Measurements from ENCODE around the gene HP. TPM values are rescaled to one million over a fixed set of nuclear protein-coding genes. Genes with fewer than 3 reads are reported as not detected.
A peak's percentile ranks its signal among the peaks of the same experiment; 100 is the strongest.

The HP gene
- total RNA-seq, 1 donor from 2014 or later, result 66.8 TPM

- Histone ChIP-seq H3K36me3 (peaks cover 20% of the 10 kb centered on the region), H3K9me3 (no peaks in the 10 kb centered on the region), H3K4me3 (no peak overlapping the region), H3K27me3 (ENCODE audit: low read depth) (no peaks in the 10 kb centered on the region), H3K27ac (no peak overlapping the region), H3K4me1 (no peaks in the 10 kb centered on the region)
- DNase-seq (no peak), ATAC-seq (no peak)
- intact Hi-C loops (cut with DNase I), result no loop called here
- TF ChIP-seq, protein P1, sequence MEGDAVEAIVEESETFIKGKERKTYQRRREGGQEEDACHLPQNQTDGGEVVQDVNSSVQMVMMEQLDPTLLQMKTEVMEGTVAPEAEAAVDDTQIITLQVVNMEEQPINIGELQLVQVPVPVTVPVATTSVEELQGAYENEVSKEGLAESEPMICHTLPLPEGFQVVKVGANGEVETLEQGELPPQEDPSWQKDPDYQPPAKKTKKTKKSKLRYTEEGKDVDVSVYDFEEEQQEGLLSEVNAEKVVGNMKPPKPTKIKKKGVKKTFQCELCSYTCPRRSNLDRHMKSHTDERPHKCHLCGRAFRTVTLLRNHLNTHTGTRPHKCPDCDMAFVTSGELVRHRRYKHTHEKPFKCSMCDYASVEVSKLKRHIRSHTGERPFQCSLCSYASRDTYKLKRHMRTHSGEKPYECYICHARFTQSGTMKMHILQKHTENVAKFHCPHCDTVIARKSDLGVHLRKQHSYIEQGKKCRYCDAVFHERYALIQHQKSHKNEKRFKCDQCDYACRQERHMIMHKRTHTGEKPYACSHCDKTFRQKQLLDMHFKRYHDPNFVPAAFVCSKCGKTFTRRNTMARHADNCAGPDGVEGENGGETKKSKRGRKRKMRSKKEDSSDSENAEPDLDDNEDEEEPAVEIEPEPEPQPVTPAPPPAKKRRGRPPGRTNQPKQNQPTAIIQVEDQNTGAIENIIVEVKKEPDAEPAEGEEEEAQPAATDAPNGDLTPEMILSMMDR (IDR thresholded peaks at IDR 0.05), result no peak
These were observed 24.6 kb upstream of the HP start for GRCh38 chr16:72029567-72030271.

GRCh38 chr16:72033437-72033836, 20.9 kb upstream of the HP start:
- Histone ChIP-seq H3K4me3 (no peak overlapping the region), H3K9me3 (no peaks in the 10 kb centered on the region), H3K4me1 (no peaks in the 10 kb centered on the region), H3K27ac (no peak overlapping the region), H3K36me3 (no peaks in the 10 kb centered on the region), H3K27me3 (ENCODE audit: low read depth) (no peaks in the 10 kb centered on the region)
- TF ChIP-seq, protein P1 (IDR thresholded peaks at IDR 0.05), result no peak
- intact Hi-C loops (cut with DNase I), result no loop called here
- DNase-seq (no peak), ATAC-seq (no peak)

GRCh38 chr16:72036098-72036497, 18.2 kb upstream of the HP start:
- H3K27ac ChIP-seq, result no peak overlapping the region
- DNase-seq (no peak), ATAC-seq (no peak)
- H3K27me3 ChIP-seq (ENCODE audit: low read depth), result no peaks in the 10 kb centered on the region
- H3K4me1 ChIP-seq, result no peaks in the 10 kb centered on the region
- no peak overlapping the region for H3K4me3 ChIP-seq
- no peaks in the 10 kb centered on the region for H3K36me3 ChIP-seq
- H3K9me3 ChIP-seq, result no peaks in the 10 kb centered on the region
- TF ChIP-seq, protein P1 (IDR thresholded peaks at IDR 0.05), result no peak
- intact Hi-C loops (cut with DNase I), result no loop called here

GRCh38 chr16:72042157-72042660, 12.1 kb upstream of the HP start:
- DNase-seq, result no peak
- H3K27ac ChIP-seq, result peak overlapping the region; percentile 21
- no peaks in the 10 kb centered on the region for H3K9me3 ChIP-seq

GRCh38 chr16:72043058-72043457, 11.2 kb upstream of the HP start:
- intact Hi-C loops (cut with DNase I), result no loop called here
- Histone ChIP-seq H3K4me1 (peaks cover 9% of the 10 kb centered on the region), H3K27ac (no peak overlapping the region), H3K9me3 (no peaks in the 10 kb centered on the region), H3K27me3 (ENCODE audit: low read depth) (no peaks in the 10 kb centered on the region), H3K4me3 (no peak overlapping the region), H3K36me3 (peaks cover 10% of the 10 kb centered on the region)
- TF ChIP-seq, protein P1 (IDR thresholded peaks at IDR 0.05), result no peak
- DNase-seq (no peak), ATAC-seq (no peak)

More at GRCh38 chr16:72042157-72042660, 12.1 kb upstream of the HP start:
- Histone ChIP-seq H3K4me3 (no peak overlapping the region), H3K27me3 (ENCODE audit: low read depth) (no peaks in the 10 kb centered on the region), H3K36me3 (peaks cover 10% of the 10 kb centered on the region), H3K4me1 (peaks cover 9% of the 10 kb centered on the region)
- TF ChIP-seq, protein P1 (IDR thresholded peaks at IDR 0.05), result no peak
- peak; percentile 75 to 81 for ATAC-seq
- intact Hi-C loops (cut with DNase I), result no loop called here
